ENCODE data around the gene FAM124B.

GRCh38 chr2:224434618-224435017 is 32.7 kb upstream of the FAM124B start:
- TF ChIP-seq POLR2A (IDR thresholded peaks at IDR 0.05; ENCODE audit: low read length) (no peak), GATA1 (IDR thresholded peaks at IDR 0.05; ENCODE audit: low read depth, low read length) (no peak)

Measured in erythroblast (primary cell).